ENCODE measurements around the gene PRKCG.
A peak's percentile ranks its signal among the peaks of the same experiment; 100 is the strongest.

The PRKCG gene

GRCh38 chr19:53897459-53897858 lies 15.5 kb downstream of the PRKCG start:
- H3K27me3 Mint-ChIP-seq: peaks cover 78% of the 10 kb centered on the region
- H3K4me1 Mint-ChIP-seq (ENCODE audit: low read depth): peaks cover 16% of the 10 kb centered on the region
- H3K9me3 Mint-ChIP-seq: no peaks in the 10 kb centered on the region
- intact Hi-C loops (cut with micrococcal nuclease): no loop called here
- no peaks in the 10 kb centered on the region for H3K36me3 Mint-ChIP-seq (ENCODE audit: low read depth)
- H3K27ac Mint-ChIP-seq: no peak overlapping the region
- no peak overlapping the region for H3K4me3 Mint-ChIP-seq

GRCh38 chr19:53898166-53898565 lies 16.2 kb downstream of the PRKCG start:
- Mint-ChIP-seq H3K27me3 (peaks cover 74% of the 10 kb centered on the region), H3K36me3 (ENCODE audit: low read depth) (no peaks in the 10 kb centered on the region), H3K4me1 (ENCODE audit: low read depth) (peaks cover 16% of the 10 kb centered on the region), H3K9me3 (no peaks in the 10 kb centered on the region), H3K27ac (no peak overlapping the region), H3K4me3 (no peak overlapping the region)
- intact Hi-C loops (cut with micrococcal nuclease): no loop called here

- intact Hi-C loops (cut with micrococcal nuclease): no loop called here
- no peaks in the 10 kb centered on the region for H3K36me3 Mint-ChIP-seq (ENCODE audit: low read depth)
Observed at GRCh38 chr19:53898636-53899341, 16.8 kb downstream of the PRKCG start.

GRCh38 chr19:53900191-53900860 lies 18.3 kb downstream of the PRKCG start:
- Mint-ChIP-seq H3K4me1 (ENCODE audit: low read depth) (peaks cover 16% of the 10 kb centered on the region), H3K9me3 (no peaks in the 10 kb centered on the region), H3K27me3 (peaks cover 75% of the 10 kb centered on the region), H3K36me3 (ENCODE audit: low read depth) (no peaks in the 10 kb centered on the region), H3K4me3 (no peak overlapping the region), H3K27ac (no peak overlapping the region)
- intact Hi-C loops (cut with micrococcal nuclease): loop anchor here (10.0 kb wide), 1 partner anchor 124 kb away; no protein-coding TSS in a partner anchor

More at GRCh38 chr19:53898636-53899341, 16.8 kb downstream of the PRKCG start:
- Mint-ChIP-seq H3K27me3 (peaks cover 71% of the 10 kb centered on the region), H3K27ac (no peak overlapping the region), H3K9me3 (no peaks in the 10 kb centered on the region), H3K4me1 (ENCODE audit: low read depth) (peaks cover 16% of the 10 kb centered on the region), H3K4me3 (no peak overlapping the region)

GRCh38 chr19:53903055-53903680 lies 21.2 kb downstream of the PRKCG start:
- intact Hi-C loops (cut with micrococcal nuclease): loop anchor here (1.0 to 10.0 kb wide), 2 partner anchors 24 to 122 kb away; no protein-coding TSS in a partner anchor
- H3K4me3 Mint-ChIP-seq: no peak overlapping the region
- no peaks in the 10 kb centered on the region for H3K9me3 Mint-ChIP-seq
- peaks cover 79% of the 10 kb centered on the region for H3K27me3 Mint-ChIP-seq
- H3K4me1 Mint-ChIP-seq (ENCODE audit: low read depth): peaks cover 32% of the 10 kb centered on the region
- H3K36me3 Mint-ChIP-seq (ENCODE audit: low read depth): no peaks in the 10 kb centered on the region
- H3K27ac Mint-ChIP-seq: no peak overlapping the region

- Mint-ChIP-seq H3K27me3 (peaks cover 76% of the 10 kb centered on the region), H3K9me3 (no peaks in the 10 kb centered on the region), H3K4me3 (no peak overlapping the region), H3K36me3 (ENCODE audit: low read depth) (no peaks in the 10 kb centered on the region), H3K4me1 (ENCODE audit: low read depth) (peaks cover 36% of the 10 kb centered on the region), H3K27ac (no peak overlapping the region)
- intact Hi-C loops (cut with micrococcal nuclease): loop anchor here (10.0 kb wide), 1 partner anchor 120 kb away; no protein-coding TSS in a partner anchor
Observed at GRCh38 chr19:53904909-53905308, 22.9 kb downstream of the PRKCG start.

GRCh38 chr19:53905787-53906186 lies 23.8 kb downstream of the PRKCG start:
- Mint-ChIP-seq H3K4me3 (no peak overlapping the region), H3K27ac (no peak overlapping the region), H3K36me3 (ENCODE audit: low read depth) (no peaks in the 10 kb centered on the region), H3K9me3 (no peaks in the 10 kb centered on the region), H3K27me3 (peaks cover 76% of the 10 kb centered on the region), H3K4me1 (ENCODE audit: low read depth) (peaks cover 42% of the 10 kb centered on the region)
- intact Hi-C loops (cut with micrococcal nuclease): loop anchor here (10.0 kb wide), 1 partner anchor 119 kb away; no protein-coding TSS in a partner anchor

- H3K27ac Mint-ChIP-seq: no peak overlapping the region
- peaks cover 42% of the 10 kb centered on the region for H3K4me1 Mint-ChIP-seq (ENCODE audit: low read depth)
- H3K36me3 Mint-ChIP-seq (ENCODE audit: low read depth): no peaks in the 10 kb centered on the region
- H3K9me3 Mint-ChIP-seq: no peaks in the 10 kb centered on the region
- H3K27me3 Mint-ChIP-seq: peaks cover 78% of the 10 kb centered on the region
- no peak overlapping the region for H3K4me3 Mint-ChIP-seq
- intact Hi-C loops (cut with micrococcal nuclease): loop anchor here (10.0 kb wide), 1 partner anchor 118 kb away; no protein-coding TSS in a partner anchor
Observed at GRCh38 chr19:53906211-53907192, 24.5 kb downstream of the PRKCG start.

- peaks cover 42% of the 10 kb centered on the region for H3K4me1 Mint-ChIP-seq (ENCODE audit: low read depth)
- no peaks in the 10 kb centered on the region for H3K36me3 Mint-ChIP-seq (ENCODE audit: low read depth)
- H3K27me3 Mint-ChIP-seq: peaks cover 79% of the 10 kb centered on the region
- intact Hi-C loops (cut with micrococcal nuclease): loop anchor here (10.0 kb wide), 1 partner anchor 118 kb away; no protein-coding TSS in a partner anchor
- H3K9me3 Mint-ChIP-seq: no peaks in the 10 kb centered on the region
- no peak overlapping the region for H3K27ac Mint-ChIP-seq
- no peak overlapping the region for H3K4me3 Mint-ChIP-seq
Observed at GRCh38 chr19:53907193-53907581, 25.2 kb downstream of the PRKCG start.

GRCh38 chr19:53907690-53908089 lies 25.7 kb downstream of the PRKCG start:
- Mint-ChIP-seq H3K27me3 (peaks cover 83% of the 10 kb centered on the region), H3K4me3 (no peak overlapping the region), H3K36me3 (ENCODE audit: low read depth) (no peaks in the 10 kb centered on the region), H3K9me3 (no peaks in the 10 kb centered on the region), H3K27ac (no peak overlapping the region), H3K4me1 (ENCODE audit: low read depth) (peaks cover 42% of the 10 kb centered on the region)
- intact Hi-C loops (cut with micrococcal nuclease): loop anchor here (10.0 kb wide), 1 partner anchor 117 kb away; no protein-coding TSS in a partner anchor

GRCh38 chr19:53908106-53908934 lies 26.3 kb downstream of the PRKCG start:
- H3K4me3 Mint-ChIP-seq: peak overlapping the region; percentile 1
- H3K36me3 Mint-ChIP-seq (ENCODE audit: low read depth): no peaks in the 10 kb centered on the region
- peaks cover 42% of the 10 kb centered on the region for H3K4me1 Mint-ChIP-seq (ENCODE audit: low read depth)
- no peaks in the 10 kb centered on the region for H3K9me3 Mint-ChIP-seq
- intact Hi-C loops (cut with micrococcal nuclease): loop anchor here (10.0 kb wide), 1 partner anchor 116 kb away; no protein-coding TSS in a partner anchor
- peaks cover 87% of the 10 kb centered on the region for H3K27me3 Mint-ChIP-seq
- H3K27ac Mint-ChIP-seq: no peak overlapping the region

- no peaks in the 10 kb centered on the region for H3K9me3 Mint-ChIP-seq
- H3K27ac Mint-ChIP-seq: no peak within 1 kb of the TSS
- peaks cover 42% of the 10 kb centered on the region for H3K4me1 Mint-ChIP-seq (ENCODE audit: low read depth)
- H3K36me3 Mint-ChIP-seq (ENCODE audit: low read depth): no peaks in the 10 kb centered on the region
- peak within 1 kb of the TSS; percentile 1 for H3K4me3 Mint-ChIP-seq
- intact Hi-C loops (cut with micrococcal nuclease): loop anchor here (10.0 kb wide), 1 partner anchor 116 kb away; no protein-coding TSS in a partner anchor
- peaks cover 88% of the 10 kb centered on the region for H3K27me3 Mint-ChIP-seq
Observed at GRCh38 chr19:53908935-53909415, 27.0 kb downstream of the PRKCG start, which contains the start of gene CACNG7. Gene CACNG7, plus strand, starts transcription at chr19:53909278. Its CDS starts 3,554 bp downstream, at chr19:53912832.
